T-helper 2 cell treated with Interferon-gamma antibody and Interleukin-4, amounts not matched to agents 5 μg/mL and 100 μg/mL, for 36 hours (primary cell): Measurements from ENCODE around the gene VEPH1.

ENCODE experiments used
- DNase-seq: peaks from one replicate; pipeline ENCODE4 v3.0.0; 2021; ENCODE audit warnings: low spot score
- H3K27ac Mint-ChIP-seq: one replicate; pipeline ENCODE4 v1.8.0; 2021; ENCODE audit warnings: mild to moderate bottlenecking, mixed read lengths
- H3K27me3 Mint-ChIP-seq: one replicate; pipeline ENCODE4 v1.8.0; 2021; ENCODE audit warnings: low read depth, mixed read lengths
- H3K36me3 Mint-ChIP-seq: one replicate; pipeline ENCODE4 v1.8.0; 2021; ENCODE audit warnings: low read depth, mixed read lengths
- H3K4me1 Mint-ChIP-seq: one replicate; pipeline ENCODE4 v1.8.0; 2021; ENCODE audit warnings: low read depth, mixed read lengths
- H3K4me3 Mint-ChIP-seq: one replicate; pipeline ENCODE4 v1.8.0; 2022; ENCODE audit warnings: mild to moderate bottlenecking, moderate library complexity, mixed read lengths
- H3K9me3 Mint-ChIP-seq: one replicate; pipeline ENCODE4 v1.8.0; 2021; ENCODE audit warnings: mixed read lengths

VEPH1 gene

DNA sequence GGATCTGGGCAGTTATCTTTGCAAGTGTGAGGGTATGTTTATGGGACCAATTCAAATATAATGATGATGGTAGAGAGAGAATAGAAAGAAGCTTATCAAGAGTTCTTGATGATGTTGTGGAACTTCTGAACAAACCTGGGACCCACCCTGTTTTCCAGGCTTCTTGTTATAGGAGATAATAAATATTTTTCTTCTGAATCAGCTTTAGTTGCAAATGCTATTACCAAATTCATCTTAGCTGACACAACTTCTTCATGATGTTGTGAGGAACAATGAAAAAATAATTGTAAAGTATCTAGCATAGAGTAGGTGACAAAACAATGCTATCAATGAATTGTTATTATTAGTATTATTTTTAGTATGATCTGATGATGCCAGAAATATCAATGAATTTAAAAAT is 110.1 kb downstream of the VEPH1 start:
- Mint-ChIP-seq H3K27ac (no peak overlapping the region), H3K4me1 (no peaks in the 10 kb centered on the region)

DNA sequence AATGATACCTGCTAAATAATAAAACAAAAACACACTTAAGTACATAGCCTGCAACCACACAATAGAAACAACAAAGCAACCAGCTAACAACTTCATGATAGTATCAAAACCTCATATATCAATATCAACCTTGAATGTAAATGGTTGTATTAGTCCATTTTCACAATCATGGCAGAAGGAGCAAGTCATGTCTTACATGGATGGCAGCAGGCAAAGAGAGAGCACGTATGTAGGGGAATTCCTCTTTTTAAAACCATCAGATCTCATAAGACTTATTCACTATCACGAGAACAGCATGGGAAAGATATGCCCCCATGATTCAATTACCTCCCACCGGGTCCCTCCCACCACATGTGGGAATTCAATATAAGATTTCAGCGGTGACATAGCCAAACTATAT is 111.1 kb downstream of the VEPH1 start:
- Mint-ChIP-seq H3K4me3 (no peak overlapping the region), H3K9me3 (no peaks in the 10 kb centered on the region), H3K36me3 (no peaks in the 10 kb centered on the region), H3K4me1 (no peaks in the 10 kb centered on the region), H3K27me3 (no peaks in the 10 kb centered on the region), H3K27ac (no peak overlapping the region)
- DNase-seq = no peak

More for the DNA sequence above, 110.1 kb downstream of the VEPH1 start:
- Mint-ChIP-seq H3K36me3 (no peaks in the 10 kb centered on the region), H3K27me3 (no peaks in the 10 kb centered on the region), H3K4me3 (no peak overlapping the region), H3K9me3 (no peaks in the 10 kb centered on the region)
- DNase-seq = no peak

DNA sequence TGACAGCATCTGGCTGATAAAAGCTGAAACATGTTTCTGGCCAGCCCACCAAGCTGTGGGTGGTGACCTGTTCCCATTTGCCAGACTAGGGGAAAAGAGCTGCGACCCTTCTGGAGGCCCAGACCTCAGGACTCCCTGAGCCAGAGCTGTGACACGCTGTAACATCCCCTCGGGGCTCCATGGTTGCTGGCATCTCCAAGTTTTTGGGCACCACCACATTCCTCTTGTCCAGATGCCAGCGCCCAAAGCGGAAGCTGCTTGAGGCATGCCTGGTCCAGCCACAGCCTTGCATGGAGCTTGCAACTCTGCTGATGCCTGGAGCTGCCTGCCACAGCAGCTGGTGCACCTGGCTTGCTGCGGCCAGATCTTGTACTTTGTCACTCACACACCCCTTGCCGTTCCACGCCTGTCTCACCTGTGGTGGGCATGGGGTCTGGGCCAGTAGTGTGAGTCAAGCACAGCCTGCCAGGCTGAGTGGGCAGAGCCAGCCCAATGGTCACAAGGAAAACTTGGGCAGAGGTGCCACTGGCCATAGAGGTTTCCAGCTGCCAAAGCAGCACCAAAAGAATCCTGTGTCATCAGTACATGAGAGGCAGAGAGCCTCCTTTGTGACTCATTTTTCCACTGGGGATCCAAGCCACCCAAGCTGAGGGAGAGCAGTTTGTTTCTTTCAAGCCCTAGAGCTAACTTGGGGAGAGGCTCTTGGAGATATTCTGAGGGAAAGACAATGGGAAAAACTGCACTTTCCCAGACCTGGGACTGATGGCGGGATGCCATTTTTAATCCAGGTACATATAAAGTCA is 112.3 kb downstream of the VEPH1 start:
- no peaks in the 10 kb centered on the region for H3K27me3 Mint-ChIP-seq
- no peaks in the 10 kb centered on the region for H3K36me3 Mint-ChIP-seq
- no peak overlapping the region for H3K27ac Mint-ChIP-seq
- no peak for DNase-seq
- H3K4me3 Mint-ChIP-seq = no peak overlapping the region
- no peaks in the 10 kb centered on the region for H3K9me3 Mint-ChIP-seq
- no peaks in the 10 kb centered on the region for H3K4me1 Mint-ChIP-seq

DNA sequence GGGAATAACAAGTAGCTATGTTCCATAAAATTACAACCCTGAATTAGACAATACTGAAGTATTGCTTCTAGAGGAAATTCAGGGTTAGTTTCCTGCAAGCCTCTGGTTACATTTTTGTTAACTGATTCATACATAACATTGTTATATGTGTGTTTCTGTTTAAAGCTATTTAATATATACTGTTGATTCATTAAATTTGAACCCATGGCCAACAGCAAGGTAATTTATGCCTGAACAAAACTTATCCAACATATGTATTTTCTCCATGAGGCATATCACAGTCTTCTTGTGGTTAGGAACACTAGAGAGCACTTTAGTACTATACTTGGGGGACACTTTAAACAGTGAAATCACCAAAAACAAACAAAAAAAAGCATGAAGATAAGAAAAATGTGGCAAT is 114.2 kb downstream of the VEPH1 start:
- Mint-ChIP-seq H3K4me3 (no peak overlapping the region), H3K4me1 (no peaks in the 10 kb centered on the region), H3K27me3 (no peaks in the 10 kb centered on the region), H3K9me3 (no peaks in the 10 kb centered on the region), H3K27ac (no peak overlapping the region), H3K36me3 (no peaks in the 10 kb centered on the region)
- DNase-seq = no peak

DNA sequence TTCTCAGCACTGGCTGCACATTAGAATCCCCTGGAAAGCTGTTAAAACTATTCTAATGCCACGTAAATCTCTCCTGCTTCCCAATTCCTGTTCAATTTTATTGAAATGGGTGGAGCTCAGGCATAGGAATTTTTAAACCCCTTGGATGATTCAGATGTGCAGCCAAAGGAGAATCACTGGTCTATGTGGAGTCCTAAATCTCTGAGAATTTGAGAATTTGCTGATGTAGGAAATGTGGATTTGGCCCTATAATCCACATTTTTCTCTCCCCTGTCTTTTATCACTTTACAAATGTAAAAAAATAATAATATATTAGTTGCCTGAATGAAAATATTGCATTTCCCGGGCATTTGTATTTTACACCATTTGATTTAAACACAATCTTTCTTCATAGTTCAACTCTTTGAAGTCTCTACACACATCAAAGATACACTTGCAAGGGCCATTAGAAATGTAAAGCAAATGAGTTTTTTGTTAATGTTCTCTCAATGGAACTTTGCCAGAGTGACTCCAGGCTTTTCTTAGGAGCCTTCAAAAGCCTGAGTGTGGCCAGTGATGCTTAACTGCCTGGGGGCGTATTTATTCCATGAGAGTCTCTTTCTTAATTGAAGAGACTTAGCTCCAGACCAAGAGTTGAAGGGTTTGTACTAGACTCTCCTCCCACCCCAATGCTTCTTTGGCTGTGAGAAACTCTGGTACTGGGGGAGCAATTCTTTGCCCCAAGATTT is 115.3 kb downstream of the VEPH1 start:
- Mint-ChIP-seq H3K27ac (no peak overlapping the region), H3K36me3 (no peaks in the 10 kb centered on the region), H3K4me3 (no peak overlapping the region), H3K27me3 (no peaks in the 10 kb centered on the region), H3K4me1 (no peaks in the 10 kb centered on the region), H3K9me3 (no peaks in the 10 kb centered on the region)
- DNase-seq = no peak

DNA sequence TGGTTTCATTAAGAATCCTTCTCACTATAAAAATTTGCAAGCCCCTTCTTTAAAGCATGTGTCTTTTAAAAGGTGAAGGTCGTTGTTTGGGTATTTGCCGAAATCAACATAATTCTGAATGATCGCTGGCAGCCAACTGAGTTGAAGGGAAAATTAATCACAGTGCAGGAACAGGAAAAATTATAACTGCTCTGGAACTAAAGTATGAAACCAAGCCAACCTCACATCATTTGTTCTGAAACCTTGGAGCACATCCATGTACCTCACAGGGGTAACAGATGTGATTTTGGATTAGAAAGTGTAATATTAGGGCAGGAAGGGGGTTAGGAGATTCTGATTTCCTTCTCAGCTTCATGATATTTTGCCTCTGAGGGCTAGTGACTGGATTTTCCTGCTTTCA is 118.7 kb downstream of the VEPH1 start:
- no peaks in the 10 kb centered on the region for H3K27me3 Mint-ChIP-seq

DNA sequence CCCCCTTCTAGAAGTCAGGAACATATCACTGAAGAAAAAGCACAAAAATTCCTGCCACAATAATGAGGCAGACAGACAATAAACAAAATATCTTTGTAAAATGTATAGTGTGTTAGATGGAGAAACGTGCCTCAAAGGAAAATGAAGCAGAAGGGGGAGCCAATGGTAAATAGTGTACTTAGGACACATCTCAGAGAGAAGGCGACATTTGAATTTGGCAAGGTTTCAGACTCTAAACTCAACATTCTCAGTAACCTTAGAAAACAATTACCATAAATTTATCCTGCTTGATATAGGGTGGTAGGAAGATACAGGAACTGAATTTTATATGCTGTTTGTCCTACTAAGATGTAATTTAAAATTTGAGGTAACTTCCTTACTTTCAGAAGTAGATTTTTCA is 119.2 kb downstream of the VEPH1 start:
- Mint-ChIP-seq H3K27ac (no peak overlapping the region), H3K4me1 (no peaks in the 10 kb centered on the region), H3K4me3 (no peak overlapping the region), H3K9me3 (no peaks in the 10 kb centered on the region), H3K27me3 (no peaks in the 10 kb centered on the region), H3K36me3 (no peaks in the 10 kb centered on the region)
- DNase-seq = no peak

More for the DNA sequence above, 118.7 kb downstream of the VEPH1 start:
- Mint-ChIP-seq H3K4me1 (no peaks in the 10 kb centered on the region), H3K9me3 (no peaks in the 10 kb centered on the region), H3K4me3 (no peak overlapping the region), H3K36me3 (no peaks in the 10 kb centered on the region), H3K27ac (no peak overlapping the region)
- no peak for DNase-seq

DNA sequence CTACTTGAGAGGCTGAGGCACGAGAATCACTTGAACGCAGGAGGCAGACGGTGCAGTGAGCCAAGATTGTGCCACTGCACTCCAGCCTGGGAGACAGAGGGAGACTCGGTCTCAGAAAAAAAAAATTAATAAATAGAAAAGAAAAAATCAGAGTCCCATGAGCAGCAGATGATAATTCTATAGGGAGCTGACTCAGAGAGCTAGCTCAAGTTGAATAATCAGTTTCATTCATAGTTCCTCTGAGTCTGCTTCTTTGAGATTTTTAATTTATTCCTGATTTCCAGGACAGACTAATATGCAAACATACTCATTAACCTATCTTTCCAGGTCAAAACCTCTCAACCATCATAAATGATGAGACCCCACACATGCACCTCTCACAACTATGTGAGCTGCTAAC is 121.6 kb downstream of the VEPH1 start:
- H3K27ac Mint-ChIP-seq = no peak overlapping the region
- no peaks in the 10 kb centered on the region for H3K36me3 Mint-ChIP-seq
- H3K4me1 Mint-ChIP-seq = no peaks in the 10 kb centered on the region
- no peaks in the 10 kb centered on the region for H3K9me3 Mint-ChIP-seq
- no peaks in the 10 kb centered on the region for H3K27me3 Mint-ChIP-seq
- H3K4me3 Mint-ChIP-seq = no peak overlapping the region
- DNase-seq = no peak

DNA sequence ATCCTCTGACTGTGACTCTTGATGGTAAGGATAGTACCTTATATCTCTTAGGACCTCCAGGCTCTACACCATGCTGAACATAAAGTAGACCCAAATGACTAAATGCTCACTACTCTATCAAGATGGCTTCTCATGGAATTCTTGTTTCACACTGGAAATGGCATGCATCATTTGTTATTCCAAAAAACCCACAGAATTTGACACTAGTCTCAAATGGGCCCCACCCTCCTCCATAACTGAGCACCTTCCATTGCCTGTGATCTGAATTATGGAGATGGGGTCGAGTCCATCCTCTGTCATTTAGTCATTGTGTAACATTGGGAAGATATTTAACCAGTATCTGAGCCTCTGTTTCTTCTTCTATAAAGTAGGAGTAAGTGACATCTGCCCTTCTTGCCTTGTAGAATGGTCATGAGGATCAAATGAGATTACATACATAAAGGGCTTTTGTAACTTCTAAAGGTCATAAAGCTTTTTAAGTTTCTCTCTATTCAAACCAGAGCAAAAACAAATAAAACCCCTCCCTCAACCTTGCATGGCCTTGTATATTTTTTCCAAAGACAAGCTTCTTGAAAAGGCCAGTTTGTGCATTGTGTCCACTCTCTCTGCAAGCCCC is 123.6 kb downstream of the VEPH1 start:
- DNase-seq = no peak
- Mint-ChIP-seq H3K36me3 (no peaks in the 10 kb centered on the region), H3K27ac (no peak overlapping the region), H3K4me3 (no peak overlapping the region), H3K9me3 (no peaks in the 10 kb centered on the region), H3K27me3 (no peaks in the 10 kb centered on the region), H3K4me1 (no peaks in the 10 kb centered on the region)

DNA sequence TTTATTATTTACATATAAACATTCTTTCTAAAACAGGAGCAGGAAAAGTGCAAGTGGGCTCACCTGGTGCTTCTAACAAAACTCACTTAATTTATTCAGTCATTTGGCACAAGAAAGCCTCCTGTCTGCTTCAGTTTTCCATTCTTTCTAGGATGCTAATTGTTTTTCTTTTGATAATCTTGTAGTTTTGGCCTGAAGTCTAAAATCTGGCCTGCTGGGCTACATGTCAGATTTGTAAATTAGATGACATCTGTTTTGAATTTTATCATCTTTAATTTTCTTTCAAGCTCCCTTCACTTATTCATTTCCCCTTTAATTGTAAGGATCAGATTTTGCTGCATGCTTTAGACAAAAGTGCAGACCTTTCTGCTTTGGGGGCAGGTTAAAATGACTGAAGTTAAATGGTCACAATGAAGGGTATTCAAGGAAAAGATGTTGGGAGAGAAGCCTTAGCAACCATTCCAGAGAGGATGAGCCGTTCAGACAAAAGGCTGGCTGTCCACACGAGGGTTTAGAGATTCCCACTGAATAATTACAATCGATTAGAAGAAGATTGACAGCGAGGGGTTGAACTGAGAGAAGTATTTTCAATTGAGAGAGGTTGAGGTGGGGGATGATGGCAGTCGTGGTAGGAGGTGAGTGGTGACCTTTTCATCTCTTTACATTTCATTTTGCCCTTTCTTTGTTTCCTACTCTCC is 126.5 kb downstream of the VEPH1 start:
- Mint-ChIP-seq H3K27me3 (no peaks in the 10 kb centered on the region), H3K27ac (no peak overlapping the region), H3K4me3 (no peak overlapping the region), H3K4me1 (no peaks in the 10 kb centered on the region), H3K9me3 (no peaks in the 10 kb centered on the region), H3K36me3 (no peaks in the 10 kb centered on the region)
- no peak for DNase-seq

DNA sequence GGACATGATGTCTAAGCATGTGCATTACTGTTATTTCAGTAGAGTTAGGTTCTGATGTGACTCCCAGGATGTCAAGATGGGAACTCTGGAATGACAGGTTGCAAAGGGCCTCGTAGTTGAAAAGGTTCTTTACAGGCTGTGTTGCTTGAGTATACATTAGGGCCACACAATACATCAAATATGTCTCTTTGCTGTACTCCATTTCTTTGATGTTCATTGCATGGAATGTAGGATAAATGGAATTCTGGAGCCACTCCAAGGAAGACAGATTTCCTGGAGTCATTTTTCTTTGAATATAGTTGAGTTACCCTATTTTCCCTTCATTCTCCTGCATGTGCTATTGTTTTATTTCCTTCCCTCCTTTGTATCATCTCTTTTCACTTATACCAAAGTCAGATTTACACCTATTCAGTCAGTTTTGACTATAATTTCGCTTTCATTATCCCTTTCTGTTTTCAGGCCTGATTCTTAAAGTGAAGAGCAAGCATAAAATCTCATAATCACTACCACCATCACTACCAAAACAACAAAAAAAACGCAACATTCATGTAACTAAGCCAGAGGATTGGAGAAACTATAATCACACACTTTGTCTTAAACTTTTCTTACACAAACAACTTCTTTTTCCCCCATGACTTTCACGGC is 127.8 kb downstream of the VEPH1 start:
- no peaks in the 10 kb centered on the region for H3K36me3 Mint-ChIP-seq
- H3K27me3 Mint-ChIP-seq = no peaks in the 10 kb centered on the region
- no peak overlapping the region for H3K27ac Mint-ChIP-seq
- H3K4me1 Mint-ChIP-seq = no peaks in the 10 kb centered on the region
- H3K9me3 Mint-ChIP-seq = no peaks in the 10 kb centered on the region
- DNase-seq = no peak
- no peak overlapping the region for H3K4me3 Mint-ChIP-seq

DNA sequence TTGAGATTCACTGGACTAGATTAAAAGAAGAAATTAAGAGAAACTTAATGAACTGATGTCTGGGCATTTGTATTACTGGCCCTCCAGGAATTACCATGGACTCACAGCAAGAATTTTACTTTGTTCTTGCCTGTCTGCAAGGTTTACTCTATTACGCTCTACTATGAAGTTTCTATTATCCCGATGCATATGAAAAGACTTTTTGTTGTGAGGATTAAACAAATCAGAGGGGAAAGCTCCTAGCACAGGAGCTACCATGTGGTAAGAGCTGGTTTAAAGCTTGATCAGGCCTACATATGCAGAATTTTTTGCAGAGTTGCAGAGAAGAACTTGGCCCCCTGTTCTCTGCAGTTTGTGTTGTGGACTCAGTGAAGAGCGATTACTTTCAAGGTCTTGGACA is 128.3 kb downstream of the VEPH1 start:
- Mint-ChIP-seq H3K27ac (no peak overlapping the region), H3K9me3 (no peaks in the 10 kb centered on the region), H3K4me1 (no peaks in the 10 kb centered on the region), H3K36me3 (no peaks in the 10 kb centered on the region), H3K4me3 (no peak overlapping the region), H3K27me3 (no peaks in the 10 kb centered on the region)
- no peak for DNase-seq

DNA sequence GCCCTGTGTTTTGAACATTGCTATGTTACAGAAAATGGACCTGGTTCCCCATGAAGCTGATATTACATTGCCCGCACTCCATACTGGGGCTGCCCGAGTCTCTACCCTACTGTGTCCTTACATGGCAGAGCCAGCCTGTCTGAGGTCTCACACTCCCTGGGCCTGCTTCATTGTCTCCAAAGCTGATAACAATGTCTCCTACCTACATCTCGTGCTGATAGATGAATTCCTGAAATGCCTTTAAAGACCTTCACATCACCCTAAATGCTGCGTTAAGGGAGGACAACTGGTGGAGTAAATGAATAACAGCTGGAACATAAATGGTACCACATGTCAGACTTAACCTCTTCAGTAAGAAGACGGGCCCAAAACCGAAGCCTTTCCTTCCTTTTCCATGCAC is 129.4 kb downstream of the VEPH1 start:
- H3K36me3 Mint-ChIP-seq = no peaks in the 10 kb centered on the region
- no peak overlapping the region for H3K4me3 Mint-ChIP-seq
- no peaks in the 10 kb centered on the region for H3K4me1 Mint-ChIP-seq
- DNase-seq = no peak
- no peak overlapping the region for H3K27ac Mint-ChIP-seq
- no peaks in the 10 kb centered on the region for H3K9me3 Mint-ChIP-seq
- H3K27me3 Mint-ChIP-seq = no peaks in the 10 kb centered on the region
